ENCODE results near the gene FZD1.

Gene FZD1

GRCh38 chr7:91235211-91235832, 28.9 kb upstream of the FZD1 start:
- TF ChIP-seq CTCF (IDR thresholded peaks at IDR 0.05; ENCODE audit: borderline replicate concordance, extremely low read depth, low read length, poor library complexity, severe bottlenecking) (no peak), EZH2 (IDR thresholded peaks at IDR 0.05; ENCODE audit: borderline replicate concordance, low read depth, low read length, severe bottlenecking) (no peak)
- peaks cover 10% of the 10 kb centered on the region for H3K27me3 ChIP-seq (ENCODE audit: insufficient read depth, low read length, poor library complexity)
- no peak overlapping the region for H3K27ac ChIP-seq (ENCODE audit: low read length)
- no peaks in the 10 kb centered on the region for H3K79me2 ChIP-seq (ENCODE audit: insufficient read depth, low read length)
- no peaks in the 10 kb centered on the region for H3K36me3 ChIP-seq (ENCODE audit: insufficient read depth, low read length)
- DNase-seq: no peak
- H4K20me1 ChIP-seq (ENCODE audit: insufficient read depth, low read length): no peaks in the 10 kb centered on the region
- H3K4me3 ChIP-seq (ENCODE audit: low read depth in 1 of 2, low read length in 2 of 2): no peak overlapping the region
- H3K9me3 ChIP-seq (ENCODE audit: insufficient read depth, low read length, severe bottlenecking): no peaks in the 10 kb centered on the region
- no peak overlapping the region for H3K4me2 ChIP-seq (ENCODE audit: insufficient read depth, low read length)
- no peak overlapping the region for H3K9ac ChIP-seq (ENCODE audit: low read depth, low read length)
- no peak for ATAC-seq (ENCODE audit: insufficient read depth, low read depth)
- no peak overlapping the region for H2AFZ ChIP-seq (ENCODE audit: low read depth, low read length)
- no peaks in the 10 kb centered on the region for H3K4me1 ChIP-seq (ENCODE audit: insufficient read depth, low read length)

GRCh38 chr7:91239171-91239604, 25.0 kb upstream of the FZD1 start:
- Histone ChIP-seq H3K9ac (ENCODE audit: low read depth, low read length) (no peak overlapping the region), H3K36me3 (ENCODE audit: insufficient read depth, low read length) (no peaks in the 10 kb centered on the region), H3K27me3 (ENCODE audit: insufficient read depth, low read length, poor library complexity) (peaks cover 9% of the 10 kb centered on the region), H2AFZ (ENCODE audit: low read depth, low read length) (no peak overlapping the region), H4K20me1 (ENCODE audit: insufficient read depth, low read length) (no peaks in the 10 kb centered on the region), H3K4me1 (ENCODE audit: insufficient read depth, low read length) (no peaks in the 10 kb centered on the region), H3K27ac (ENCODE audit: low read length) (no peak overlapping the region), H3K4me2 (ENCODE audit: insufficient read depth, low read length) (no peak overlapping the region), H3K79me2 (ENCODE audit: insufficient read depth, low read length) (no peaks in the 10 kb centered on the region), H3K9me3 (ENCODE audit: insufficient read depth, low read length, severe bottlenecking) (no peaks in the 10 kb centered on the region), H3K4me3 (ENCODE audit: low read depth in 1 of 2, low read length in 2 of 2) (no peak overlapping the region)
- DNase-seq (no peak), ATAC-seq (ENCODE audit: insufficient read depth, low read depth) (no peak)
- TF ChIP-seq CTCF (IDR thresholded peaks at IDR 0.05; ENCODE audit: borderline replicate concordance, extremely low read depth, low read length, poor library complexity, severe bottlenecking) (no peak), EZH2 (IDR thresholded peaks at IDR 0.05; ENCODE audit: borderline replicate concordance, low read depth, low read length, severe bottlenecking) (no peak)

- Histone ChIP-seq H3K4me2 (ENCODE audit: insufficient read depth, low read length) (no peak overlapping the region), H3K9me3 (ENCODE audit: insufficient read depth, low read length, severe bottlenecking) (no peaks in the 10 kb centered on the region), H3K9ac (ENCODE audit: low read depth, low read length) (no peak overlapping the region), H3K79me2 (ENCODE audit: insufficient read depth, low read length) (no peaks in the 10 kb centered on the region), H3K36me3 (ENCODE audit: insufficient read depth, low read length) (no peaks in the 10 kb centered on the region), H4K20me1 (ENCODE audit: insufficient read depth, low read length) (no peaks in the 10 kb centered on the region), H3K27ac (ENCODE audit: low read length) (no peak overlapping the region), H3K27me3 (ENCODE audit: insufficient read depth, low read length, poor library complexity) (peaks cover 7% of the 10 kb centered on the region), H3K4me3 (ENCODE audit: low read depth in 1 of 2, low read length in 2 of 2) (no peak overlapping the region), H2AFZ (ENCODE audit: low read depth, low read length) (no peak overlapping the region), H3K4me1 (ENCODE audit: insufficient read depth, low read length) (no peaks in the 10 kb centered on the region)
- ATAC-seq (ENCODE audit: insufficient read depth, low read depth): no peak
- no peak for TF ChIP-seq CTCF (IDR thresholded peaks at IDR 0.05; ENCODE audit: borderline replicate concordance, extremely low read depth, low read length, poor library complexity, severe bottlenecking)
- no peak for TF ChIP-seq EZH2 (IDR thresholded peaks at IDR 0.05; ENCODE audit: borderline replicate concordance, low read depth, low read length, severe bottlenecking)
- DNase-seq: no peak
Observed at GRCh38 chr7:91239772-91240171, 24.5 kb upstream of the FZD1 start.
